ENCODE results near the gene CAMK1.
"Not testable (repeated sequence)": the region's sequence is repeated elsewhere in the genome, so short reads cannot be mapped to it uniquely, and the experiment has no call there.

CAMK1 gene

DNA sequence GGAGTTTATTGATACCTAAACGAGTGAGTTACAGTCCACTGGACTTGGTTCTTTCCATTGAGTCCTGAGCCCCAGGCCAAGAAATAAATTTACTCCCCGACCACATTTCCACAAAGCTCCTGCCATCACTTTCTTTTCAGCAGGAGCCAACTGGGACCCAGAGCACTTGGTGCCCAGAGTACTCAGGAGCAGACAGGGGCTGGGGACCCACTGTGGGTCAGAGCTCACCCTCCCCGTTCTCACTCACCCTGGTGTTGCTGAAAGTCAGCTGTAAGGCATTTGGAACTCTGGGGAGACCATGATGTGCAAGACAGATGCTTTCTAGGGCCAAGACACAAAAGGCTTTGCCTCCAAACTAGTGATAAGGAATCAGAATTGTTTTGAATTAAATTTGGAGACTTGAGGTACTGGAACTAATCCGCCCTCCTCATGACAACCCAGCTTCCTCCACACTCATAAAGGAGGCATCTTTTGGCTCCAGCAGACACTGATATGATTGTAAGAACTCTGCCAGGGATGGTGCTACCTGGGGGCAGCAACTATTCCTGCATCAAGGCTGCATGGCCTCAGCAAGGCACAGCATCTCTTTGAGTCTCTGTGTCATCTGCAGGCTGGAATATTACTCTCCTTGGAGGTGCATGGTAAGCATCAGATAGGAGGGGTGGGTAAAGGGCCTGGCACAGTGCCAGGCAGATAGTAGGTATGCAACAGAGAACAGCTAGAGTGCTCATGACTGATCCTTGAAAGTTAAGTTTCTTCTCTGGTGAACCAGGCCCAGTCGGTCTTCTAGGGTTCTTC, 7.3 kb upstream of the CAMK1 start:
- no peak for DNase-seq (ENCODE audit: low read depth)

DNA sequence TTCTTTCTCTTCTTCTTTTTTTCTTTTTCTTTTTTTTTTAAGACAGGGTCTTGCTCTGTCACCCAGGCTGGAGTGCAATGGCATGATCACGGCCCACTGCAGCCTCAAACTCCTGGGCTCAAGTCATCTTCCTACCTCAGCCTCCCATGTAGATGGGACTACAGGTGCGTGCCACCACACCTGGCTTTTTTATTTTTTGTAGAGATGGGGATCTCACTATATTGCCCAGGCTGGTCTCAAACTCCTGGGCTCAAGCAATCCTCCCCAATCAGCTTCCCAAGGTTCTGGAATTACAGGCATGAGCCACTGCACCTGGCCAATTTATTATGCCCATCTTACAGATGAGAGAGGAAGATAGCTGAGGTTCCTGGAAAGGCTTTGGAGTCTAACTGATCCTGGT, 1.3 kb upstream of the CAMK1 start:
- not testable (repeated sequence) for DNase-seq (ENCODE audit: low read depth)

DNA sequence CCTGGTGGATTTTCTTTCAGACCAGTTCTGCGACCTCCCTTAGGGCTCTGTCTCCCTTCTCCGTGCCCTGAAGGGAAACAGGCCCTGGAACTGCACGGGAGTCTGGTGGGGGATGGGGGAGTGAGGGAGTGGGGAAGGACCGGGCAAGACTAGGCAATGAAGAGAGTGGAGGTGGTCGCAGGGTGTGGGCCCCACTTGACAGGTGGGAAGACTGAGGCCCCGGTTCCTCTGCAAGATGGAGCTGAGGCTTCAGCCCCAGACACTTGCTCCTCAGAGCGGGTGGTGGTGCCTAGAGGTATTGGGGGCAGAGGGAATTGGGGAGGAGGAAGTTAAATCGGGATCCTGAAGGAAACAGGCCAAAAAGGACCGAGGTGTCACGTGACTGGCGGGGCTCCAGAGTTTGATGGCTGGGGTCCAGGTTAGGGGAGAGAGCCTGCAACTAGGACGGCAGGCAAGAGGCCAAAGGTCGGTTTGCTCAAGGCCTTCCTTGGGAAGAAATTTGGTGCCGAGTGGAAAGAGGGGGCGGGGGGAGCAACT, 597 bp upstream of the CAMK1 start:
- DNase-seq (ENCODE audit: low read depth): no peak

- DNase-seq (ENCODE audit: low read depth): no peak
These were observed 735 bp downstream of the CAMK1 start for GRCh38 chr3:9769012-9769411.

GRCh38 chr3:9768141-9768775, 1.5 kb downstream of the CAMK1 start:
- DNase-seq (ENCODE audit: low read depth): no peak

DNA sequence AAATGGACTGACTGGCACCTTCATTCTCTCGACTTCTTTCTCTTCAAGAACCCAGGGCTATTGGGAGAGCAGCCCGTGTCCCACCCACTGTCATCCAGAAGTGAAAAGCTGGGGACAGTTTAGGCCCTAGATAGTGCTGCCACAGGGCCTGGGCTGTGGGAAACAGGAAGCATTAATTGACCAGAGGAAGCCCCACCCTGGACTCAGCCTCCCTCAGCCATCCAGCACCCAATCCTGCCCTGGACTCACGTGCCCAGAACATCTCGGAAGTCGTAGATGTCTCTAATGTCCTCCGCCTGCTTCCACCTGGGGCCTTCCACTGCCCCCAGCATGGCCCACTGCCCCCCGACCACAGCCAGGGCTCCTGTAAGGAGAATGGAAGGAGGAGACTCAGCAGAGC, 2.3 kb downstream of the CAMK1 start:
- no peak for DNase-seq (ENCODE audit: low read depth)

GRCh38 chr3:9765865-9766264, 3.9 kb downstream of the CAMK1 start:
- DNase-seq (ENCODE audit: low read depth): no peak

DNA sequence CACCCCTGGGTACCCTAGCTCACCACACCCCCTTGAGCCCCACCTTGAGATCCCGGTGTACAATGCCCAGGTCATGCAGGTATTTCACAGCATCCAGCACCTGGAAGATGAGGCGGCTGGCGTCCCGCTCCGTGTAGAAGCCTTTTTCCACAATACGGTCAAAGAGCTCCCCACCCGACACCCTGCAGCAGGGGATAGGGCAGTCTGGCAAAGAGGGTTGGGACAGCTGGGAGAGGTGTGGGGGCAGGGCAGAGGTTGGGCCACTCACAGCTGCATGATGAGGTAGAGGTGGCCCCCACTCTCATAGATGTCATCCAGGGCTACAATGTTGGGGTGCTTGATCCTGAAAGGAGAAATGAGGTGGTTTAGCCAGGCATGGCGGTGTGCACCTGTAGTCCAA, 6.9 kb downstream of the CAMK1 start:
- no peak for DNase-seq (ENCODE audit: low read depth)

- DNase-seq (ENCODE audit: low read depth): no peak
These were observed 7.8 kb downstream of the CAMK1 start for GRCh38 chr3:9761919-9762318.

DNA sequence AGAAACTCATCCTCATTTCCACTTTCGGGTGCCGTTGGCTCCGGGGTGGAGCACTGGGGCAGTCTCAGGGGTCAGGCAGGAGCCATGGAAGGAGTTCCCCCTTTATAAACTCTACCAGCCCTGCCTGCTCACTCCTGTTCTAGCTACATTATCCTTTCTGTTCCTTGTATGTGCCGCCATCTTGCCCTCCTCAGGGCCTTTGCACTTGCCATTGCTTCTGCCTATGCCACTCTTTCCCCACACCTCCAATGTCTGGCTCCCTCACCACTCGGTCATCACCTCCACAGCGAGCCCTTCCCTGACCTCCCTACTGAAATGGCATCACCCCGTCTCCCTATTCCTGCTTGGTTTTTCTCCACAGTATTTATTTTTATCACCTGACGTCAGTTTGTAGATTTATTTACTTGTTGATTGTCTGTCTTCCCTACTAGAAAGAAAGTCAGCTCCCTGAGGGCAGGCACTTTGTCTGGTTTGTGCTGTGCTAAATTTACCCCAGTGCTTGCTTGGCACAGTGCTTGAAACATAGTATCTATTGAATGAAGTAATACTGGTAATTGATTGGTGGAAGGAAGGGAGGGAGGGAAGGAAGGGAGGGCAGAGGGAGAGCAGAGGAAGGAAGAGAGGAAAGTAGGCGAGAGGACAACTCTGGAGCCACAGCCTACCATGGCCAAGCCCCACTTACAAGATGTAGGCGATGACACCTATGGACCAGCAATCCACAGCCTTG, 8.8 kb downstream of the CAMK1 start:
- DNase-seq (ENCODE audit: low read depth): no peak

DNA sequence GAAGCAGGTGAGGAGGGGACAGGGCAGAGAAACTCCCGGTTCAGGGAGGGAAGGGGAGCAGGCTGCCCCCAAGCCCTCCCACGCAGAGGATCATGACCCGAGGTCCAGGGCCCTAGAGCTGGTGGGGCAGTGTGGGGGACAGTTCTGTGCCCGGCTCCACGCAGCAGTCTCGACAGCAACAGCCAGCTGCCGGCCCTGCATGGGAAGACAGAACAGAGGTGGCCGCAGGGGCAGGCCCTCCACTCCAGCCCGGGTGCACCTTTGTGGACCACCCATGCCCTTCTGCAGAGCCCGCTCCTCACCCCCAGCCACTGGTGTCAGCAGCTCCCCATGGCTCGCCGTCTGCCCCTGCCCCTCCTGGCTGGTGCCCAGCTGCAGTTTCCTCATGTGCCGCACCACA, 12.3 kb downstream of the CAMK1 start:
- DNase-seq (ENCODE audit: low read depth): no peak

DNA sequence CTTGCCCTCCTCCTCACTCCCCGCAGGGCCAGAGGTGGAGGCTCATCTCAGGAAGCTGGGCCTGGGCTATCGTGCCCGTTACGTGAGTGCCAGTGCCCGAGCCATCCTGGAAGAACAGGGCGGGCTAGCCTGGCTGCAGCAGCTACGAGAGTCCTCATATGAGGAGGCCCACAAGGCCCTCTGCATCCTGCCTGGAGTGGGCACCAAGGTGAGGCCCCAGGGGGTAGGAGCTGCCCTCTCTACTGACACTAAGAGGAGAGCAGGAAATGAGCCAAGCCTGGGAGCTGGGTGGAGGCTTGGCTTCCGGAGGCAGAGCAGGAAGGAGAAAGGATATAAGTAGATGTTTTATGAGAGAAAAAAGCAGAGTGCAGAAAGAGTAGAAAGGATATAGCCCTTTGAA, 15.1 kb downstream of the CAMK1 start:
- no peak for DNase-seq (ENCODE audit: low read depth)

DNA sequence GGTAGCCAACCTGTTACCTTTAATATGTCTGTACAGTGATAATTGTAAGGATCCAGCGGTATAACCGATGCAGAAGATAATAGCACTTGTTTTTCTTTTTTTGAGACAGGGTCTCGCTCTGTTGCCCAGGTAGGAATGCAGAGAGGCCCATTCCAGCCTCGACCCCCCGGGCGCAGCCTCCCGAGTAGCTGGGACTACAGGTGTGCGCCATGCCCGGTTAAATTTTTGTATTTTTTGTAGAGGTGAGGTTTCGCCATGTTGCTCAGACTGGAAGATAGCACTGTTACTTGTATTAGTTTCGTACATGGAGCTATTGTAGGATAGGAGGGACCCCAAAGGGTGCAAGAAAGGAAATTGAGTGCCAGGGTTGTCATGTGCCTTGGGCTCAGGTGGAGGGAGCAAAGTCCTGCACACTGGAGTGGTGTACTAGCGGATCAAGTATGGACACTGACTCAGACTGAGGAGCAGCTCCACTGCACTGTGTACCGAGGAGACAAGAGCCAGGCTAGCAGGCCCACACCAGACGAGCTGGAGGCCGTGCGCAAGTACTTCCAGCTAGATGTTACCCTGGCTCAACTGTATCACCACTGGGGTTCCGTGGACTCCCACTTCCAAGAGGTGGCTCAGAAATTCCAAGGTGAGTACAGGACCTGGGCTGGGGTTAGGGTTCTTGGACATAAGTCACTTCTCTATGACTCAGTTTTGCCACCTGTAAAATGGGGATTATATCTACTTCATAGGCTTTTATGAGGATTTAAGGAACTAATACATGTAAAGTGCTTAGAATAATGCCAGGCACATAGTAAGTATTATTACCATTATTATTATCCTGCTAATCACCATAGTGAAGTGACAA, 19.0 kb downstream of the CAMK1 start:
- DNase-seq (ENCODE audit: low read depth): no peak

- DNase-seq (ENCODE audit: low read depth): peak; percentile 97
These were observed 19.8 kb downstream of the CAMK1 start, which contains the start of gene OGG1 for GRCh38 chr3:9749645-9750555. Gene OGG1 (plus strand): TSS chr3:9749952. CDS start chr3:9750287, 335 bp downstream.

GRCh38 chr3:9749296-9749644, 20.5 kb downstream of the CAMK1 start:
- no peak for DNase-seq (ENCODE audit: low read depth)

GRCh38 chr3:9748031-9748430, 21.7 kb downstream of the CAMK1 start:
- no peak for DNase-seq (ENCODE audit: low read depth)

DNA sequence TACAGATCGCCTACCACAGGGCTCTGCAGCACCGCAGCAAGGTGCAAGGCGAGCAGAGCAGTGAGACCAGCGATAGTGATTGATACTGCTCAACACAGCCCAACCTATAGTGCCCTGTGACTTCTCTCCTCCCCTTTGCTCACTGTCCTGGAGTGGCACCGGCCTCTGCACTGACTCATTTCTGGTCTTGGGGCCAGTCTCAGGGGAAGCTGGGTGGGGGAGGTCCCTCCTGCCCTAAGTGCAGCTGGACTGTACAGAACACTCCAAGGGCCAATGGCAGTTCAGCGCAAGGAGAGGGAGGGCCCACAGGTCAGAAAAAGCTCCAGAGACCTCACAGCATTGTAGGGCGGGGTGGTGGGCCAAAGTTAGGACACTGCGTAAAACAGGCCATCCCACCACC, 22.5 kb downstream of the CAMK1 start:
- DNase-seq (ENCODE audit: low read depth): peak; percentile 47

- DNase-seq (ENCODE audit: low read depth): no peak
These were observed 23.4 kb downstream of the CAMK1 start for GRCh38 chr3:9746330-9746729.

DNA sequence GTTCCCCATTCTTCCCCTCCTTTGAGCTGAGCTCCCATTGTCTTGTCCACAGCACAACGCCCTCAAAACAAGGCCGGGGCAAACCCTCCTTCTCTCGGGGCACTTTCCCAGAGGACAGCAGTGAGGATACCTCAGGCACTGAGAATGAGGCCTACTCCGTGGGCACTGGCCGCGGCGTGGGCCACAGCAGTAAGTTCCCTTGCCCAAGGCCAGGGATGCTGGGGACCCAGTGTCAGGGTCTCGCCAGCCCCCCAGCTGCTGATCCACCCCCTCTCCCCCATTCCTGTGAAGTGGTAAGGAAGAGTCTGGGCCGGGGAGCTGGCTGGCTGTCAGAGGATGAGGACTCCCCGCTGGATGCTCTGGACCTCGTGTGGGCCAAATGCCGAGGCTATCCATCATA, 24.2 kb downstream of the CAMK1 start:
- no peak for DNase-seq (ENCODE audit: low read depth)

DNA sequence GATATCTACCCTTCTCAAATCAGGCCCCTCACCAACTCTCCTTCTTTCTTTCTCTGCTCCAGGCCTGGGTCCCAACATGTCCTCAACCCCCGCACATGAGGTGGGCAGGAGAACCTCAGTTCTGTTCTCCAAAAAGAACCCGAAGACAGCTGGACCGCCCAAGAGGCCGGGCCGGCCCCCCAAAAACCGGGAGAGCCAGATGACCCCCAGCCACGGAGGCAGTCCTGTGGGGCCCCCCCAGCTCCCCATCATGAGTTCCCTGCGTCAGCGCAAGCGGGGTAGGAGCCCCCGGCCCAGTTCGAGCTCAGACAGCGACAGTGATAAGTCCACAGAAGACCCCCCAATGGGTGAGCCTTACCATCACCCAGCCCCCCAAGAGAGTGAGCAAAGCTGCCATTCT, 25.6 kb downstream of the CAMK1 start:
- DNase-seq (ENCODE audit: low read depth): no peak

DNA sequence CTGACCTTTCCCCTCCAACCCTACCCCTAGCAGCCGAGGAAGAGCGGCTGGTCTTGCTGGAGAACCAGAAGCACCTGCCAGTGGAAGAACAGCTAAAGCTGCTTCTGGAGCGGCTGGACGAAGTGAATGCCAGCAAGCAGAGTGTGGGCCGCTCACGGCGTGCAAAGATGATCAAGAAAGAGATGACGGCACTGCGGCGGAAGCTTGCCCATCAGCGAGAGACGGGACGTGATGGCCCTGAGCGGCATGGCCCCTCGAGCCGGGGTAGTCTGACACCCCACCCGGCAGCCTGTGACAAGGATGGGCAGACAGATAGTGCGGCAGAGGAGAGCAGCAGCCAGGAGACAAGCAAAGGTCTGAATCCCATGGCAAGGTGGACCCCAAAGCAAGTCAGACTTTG, 26.2 kb downstream of the CAMK1 start:
- no peak for DNase-seq (ENCODE audit: low read depth)
